GM18858 (cell line): ENCODE results near the gene POLE.
"Not testable (repeated sequence)": the region's sequence is repeated elsewhere in the genome, so short reads cannot be mapped to it uniquely, and the experiment has no call there.

Experiments used
- ATAC-seq: cut with Tn5 transposase; IDR thresholded peaks from one replicate; pipeline ENCODE4 v1.9.1; 2021; ENCODE audit not compliant: unreplicated experiment

POLE gene

GRCh38 chr12:132719141-132719953 lies 32.2 kb upstream of the POLE start:
- ATAC-seq: no peak

- no peak for ATAC-seq
These were observed 31.5 kb upstream of the POLE start for GRCh38 chr12:132718644-132719043.

- ATAC-seq: no peak
These were observed 30.6 kb upstream of the POLE start for GRCh38 chr12:132717531-132718387.

- ATAC-seq: no peak
These were observed 29.9 kb upstream of the POLE start for GRCh38 chr12:132717011-132717410.

GRCh38 chr12:132716356-132716755 lies 29.2 kb upstream of the POLE start:
- ATAC-seq: no peak

GRCh38 chr12:132715874-132716273 lies 28.7 kb upstream of the POLE start:
- no peak for ATAC-seq

- ATAC-seq: no peak
These were observed 26.0 kb upstream of the POLE start for GRCh38 chr12:132713123-132713522.

- no peak for ATAC-seq
These were observed 24.1 kb upstream of the POLE start for GRCh38 chr12:132711080-132711843.

GRCh38 chr12:132710405-132711079 lies 23.4 kb upstream of the POLE start, which contains the start of gene PGAM5:
PGAM5 (plus strand) TSS chr12:132710842; CDS start chr12:132710877, 35 bp downstream.
- ATAC-seq: peak; percentile 91

- peak; percentile 7 for ATAC-seq
These were observed 22.9 kb upstream of the POLE start for GRCh38 chr12:132710043-132710404.

- ATAC-seq: no peak
These were observed 21.0 kb upstream of the POLE start for GRCh38 chr12:132708150-132708549.

GRCh38 chr12:132707241-132707640 lies 20.1 kb upstream of the POLE start:
- ATAC-seq: no peak

- no peak for ATAC-seq
These were observed 16.5 kb upstream of the POLE start for GRCh38 chr12:132703641-132704040.

- ATAC-seq: no peak
These were observed 15.5 kb upstream of the POLE start for GRCh38 chr12:132702640-132703039.

GRCh38 chr12:132700212-132700822 lies 13.2 kb upstream of the POLE start:
- ATAC-seq: no peak

- ATAC-seq: no peak
These were observed 11.2 kb upstream of the POLE start for GRCh38 chr12:132698341-132698740.

- ATAC-seq: no peak
These were observed 8.3 kb upstream of the POLE start for GRCh38 chr12:132695431-132695830.

- ATAC-seq: not testable (repeated sequence)
These were observed 7.7 kb upstream of the POLE start for GRCh38 chr12:132694888-132695287.

- not testable (repeated sequence) for ATAC-seq
These were observed 4.9 kb upstream of the POLE start for GRCh38 chr12:132692030-132692429.

GRCh38 chr12:132690112-132690511 lies 3.0 kb upstream of the POLE start:
- no peak for ATAC-seq
